ENCODE results near the gene MMP25. TPM values are rescaled to one million over a fixed set of nuclear protein-coding genes. Genes with fewer than 3 reads are reported as not detected.
"Not testable (repeated sequence)": the region's sequence is repeated elsewhere in the genome, so short reads cannot be mapped to it uniquely, and the experiment has no call there.

The MMP25 gene
- total RNA-seq, 1 experiment from 2014 or later, result 0.51 TPM

DNA sequence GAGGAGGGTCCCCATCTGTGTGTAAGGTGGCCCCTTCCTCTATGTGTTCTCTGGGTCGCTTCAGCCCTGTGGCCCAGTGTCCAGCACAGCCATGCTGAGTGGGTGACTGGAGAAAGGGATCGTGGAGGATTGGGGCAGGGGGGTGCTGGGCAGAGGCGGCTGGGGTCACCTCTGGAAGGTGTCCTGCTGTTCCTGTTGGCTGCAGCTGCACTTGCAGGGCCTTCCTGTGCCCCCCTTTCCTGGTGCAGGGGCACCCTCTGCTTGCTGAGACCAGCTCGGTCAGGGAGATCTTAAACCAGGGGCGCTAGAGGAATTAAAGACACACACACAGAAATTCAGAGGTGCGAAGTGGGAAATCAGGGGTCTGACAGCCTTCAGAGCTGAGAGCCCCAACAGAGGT lies 30.2 kb downstream of the MMP25 start:
- ATAC-seq (no peak), DNase-seq (no peak)
- Histone ChIP-seq H3K9me2 (replicated peaks; ENCODE audit: low read length) (no peaks in the 10 kb centered on the region), H3K27ac (ENCODE audit: low read length) (no peak overlapping the region), H4K20me1 (ENCODE audit: low read length) (no peaks in the 10 kb centered on the region), H3K79me2 (ENCODE audit: low read length) (no peaks in the 10 kb centered on the region), H3K4me3 (ENCODE audit: low read length) (no peak overlapping the region), H2AFZ (ENCODE audit: low read length) (no peak overlapping the region), H3K27me3 (ENCODE audit: low read length) (no peaks in the 10 kb centered on the region), H3K4me2 (ENCODE audit: low read length) (no peak overlapping the region), H3K9ac (ENCODE audit: low read length) (no peak overlapping the region), H3K36me3 (ENCODE audit: low read depth, low read length) (no peaks in the 10 kb centered on the region), H3K4me1 (ENCODE audit: insufficient read depth, low read length) (no peaks in the 10 kb centered on the region), H3K9me3 (ENCODE audit: low read length) (no peaks in the 10 kb centered on the region), H3F3A (ENCODE audit: low read length, unreplicated experiment) (no peaks in the 10 kb centered on the region)
- ChIA-PET CTCF (no interaction called here), POLR2A (ENCODE audit: unreplicated experiment) (no interaction called here)
- intact Hi-C loops (cut with micrococcal nuclease), result no loop called here
- TF ChIP-seq EZH2 (IDR thresholded peaks at IDR 0.05; ENCODE audit: low read length, unreplicated experiment), result no peak
- TF ChIP-seq EZH2phosphoT487 (IDR thresholded peaks at IDR 0.05; ENCODE audit: borderline replicate concordance, low read length), result no peak
- TF ChIP-seq, protein P1, sequence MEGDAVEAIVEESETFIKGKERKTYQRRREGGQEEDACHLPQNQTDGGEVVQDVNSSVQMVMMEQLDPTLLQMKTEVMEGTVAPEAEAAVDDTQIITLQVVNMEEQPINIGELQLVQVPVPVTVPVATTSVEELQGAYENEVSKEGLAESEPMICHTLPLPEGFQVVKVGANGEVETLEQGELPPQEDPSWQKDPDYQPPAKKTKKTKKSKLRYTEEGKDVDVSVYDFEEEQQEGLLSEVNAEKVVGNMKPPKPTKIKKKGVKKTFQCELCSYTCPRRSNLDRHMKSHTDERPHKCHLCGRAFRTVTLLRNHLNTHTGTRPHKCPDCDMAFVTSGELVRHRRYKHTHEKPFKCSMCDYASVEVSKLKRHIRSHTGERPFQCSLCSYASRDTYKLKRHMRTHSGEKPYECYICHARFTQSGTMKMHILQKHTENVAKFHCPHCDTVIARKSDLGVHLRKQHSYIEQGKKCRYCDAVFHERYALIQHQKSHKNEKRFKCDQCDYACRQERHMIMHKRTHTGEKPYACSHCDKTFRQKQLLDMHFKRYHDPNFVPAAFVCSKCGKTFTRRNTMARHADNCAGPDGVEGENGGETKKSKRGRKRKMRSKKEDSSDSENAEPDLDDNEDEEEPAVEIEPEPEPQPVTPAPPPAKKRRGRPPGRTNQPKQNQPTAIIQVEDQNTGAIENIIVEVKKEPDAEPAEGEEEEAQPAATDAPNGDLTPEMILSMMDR (conservative IDR thresholded peaks at IDR 0.05; ENCODE audit: low read depth, low read length), result no peak
- BruUV-seq (replicated peaks), result no TSS peak

DNA sequence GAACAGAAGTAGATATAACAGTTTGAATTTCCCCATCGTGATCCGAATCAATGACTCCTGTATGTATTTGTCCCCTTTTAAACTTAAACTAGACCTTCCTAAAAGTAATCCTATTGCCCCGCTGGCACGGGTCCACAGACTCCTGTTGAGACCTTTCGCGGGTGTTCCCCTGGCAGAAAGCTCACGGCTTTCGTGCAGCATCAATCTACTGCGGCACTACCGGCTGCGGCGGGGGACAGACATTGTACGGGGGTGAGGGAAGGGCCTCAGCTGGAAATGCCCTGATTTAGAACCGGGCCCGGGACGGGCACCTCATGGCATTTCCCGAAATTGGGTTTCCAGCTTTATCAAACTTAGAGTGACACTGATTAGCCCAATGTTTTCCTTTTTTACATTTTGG lies 33.7 kb downstream of the MMP25 start:
- DNase-seq (no peak), ATAC-seq (no peak)
- H3K27me3 ChIP-seq (ENCODE audit: low read length), result no peaks in the 10 kb centered on the region
- H3K9me2 ChIP-seq (replicated peaks; ENCODE audit: low read length), result no peaks in the 10 kb centered on the region
- intact Hi-C loops (cut with micrococcal nuclease), result no loop called here
- no peaks in the 10 kb centered on the region for H3K4me1 ChIP-seq (ENCODE audit: insufficient read depth, low read length)
- H3K9me3 ChIP-seq (ENCODE audit: low read length), result no peaks in the 10 kb centered on the region
- no peaks in the 10 kb centered on the region for H3F3A ChIP-seq (ENCODE audit: low read length, unreplicated experiment)
- H3K27ac ChIP-seq (ENCODE audit: low read length), result no peak overlapping the region
- no TSS peak for BruUV-seq (replicated peaks)
- ChIA-PET CTCF (no interaction called here), POLR2A (ENCODE audit: unreplicated experiment) (no interaction called here)
- no peak overlapping the region for H3K4me2 ChIP-seq (ENCODE audit: low read length)
- H4K20me1 ChIP-seq (ENCODE audit: low read length), result no peaks in the 10 kb centered on the region
- no peak overlapping the region for H2AFZ ChIP-seq (ENCODE audit: low read length)
- no peak overlapping the region for H3K9ac ChIP-seq (ENCODE audit: low read length)
- no peaks in the 10 kb centered on the region for H3K36me3 ChIP-seq (ENCODE audit: low read depth, low read length)
- H3K79me2 ChIP-seq (ENCODE audit: low read length), result no peaks in the 10 kb centered on the region
- H3K4me3 ChIP-seq (ENCODE audit: low read length), result no peak overlapping the region
- TF ChIP-seq, protein P1 (conservative IDR thresholded peaks at IDR 0.05; ENCODE audit: low read depth, low read length), result no peak
- TF ChIP-seq EZH2phosphoT487 (IDR thresholded peaks at IDR 0.05; ENCODE audit: borderline replicate concordance, low read length), result no peak

DNA sequence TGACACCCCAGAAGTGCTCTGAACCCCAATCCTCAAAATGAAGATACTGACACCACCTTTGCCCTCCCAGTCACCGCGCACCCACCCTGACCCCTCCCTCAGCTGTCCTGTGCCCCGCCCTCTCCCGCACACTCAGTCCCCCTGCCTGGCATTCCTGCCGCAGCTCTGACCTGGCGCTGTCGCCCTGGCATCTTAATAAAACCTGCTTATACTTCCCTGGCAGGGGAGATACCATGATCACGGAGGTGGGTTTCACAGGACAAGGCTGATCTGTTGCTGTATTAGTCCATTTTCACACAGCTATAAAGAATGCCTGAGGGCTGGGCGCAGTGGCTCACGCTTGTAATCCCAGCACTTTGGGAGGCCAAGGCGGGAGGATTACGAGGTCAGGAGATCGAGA lies 35.6 kb downstream of the MMP25 start:
- DNase-seq; BruUV-seq (replicated peaks); H3F3A ChIP-seq (ENCODE audit: low read length, unreplicated experiment); H3K36me3 ChIP-seq (ENCODE audit: low read depth, low read length); H3K4me3 ChIP-seq (ENCODE audit: low read length); H3K27ac ChIP-seq (ENCODE audit: low read length); H4K20me1 ChIP-seq (ENCODE audit: low read length); H3K9me3 ChIP-seq (ENCODE audit: low read length); H3K79me2 ChIP-seq (ENCODE audit: low read length); H3K9me2 ChIP-seq (replicated peaks; ENCODE audit: low read length); H3K27me3 ChIP-seq (ENCODE audit: low read length); H3K4me2 ChIP-seq (ENCODE audit: low read length); intact Hi-C loops (cut with micrococcal nuclease); H3K9ac ChIP-seq (ENCODE audit: low read length); H3K4me1 ChIP-seq (ENCODE audit: insufficient read depth, low read length); ATAC-seq; POLR2A ChIA-PET (ENCODE audit: unreplicated experiment); H2AFZ ChIP-seq (ENCODE audit: low read length): not testable (repeated sequence)
- CTCF ChIA-PET, result interaction anchor here (0.6 kb wide), 1 partner anchor 185 kb away, joined by 3 read pairs; no protein-coding TSS in a partner anchor

DNA sequence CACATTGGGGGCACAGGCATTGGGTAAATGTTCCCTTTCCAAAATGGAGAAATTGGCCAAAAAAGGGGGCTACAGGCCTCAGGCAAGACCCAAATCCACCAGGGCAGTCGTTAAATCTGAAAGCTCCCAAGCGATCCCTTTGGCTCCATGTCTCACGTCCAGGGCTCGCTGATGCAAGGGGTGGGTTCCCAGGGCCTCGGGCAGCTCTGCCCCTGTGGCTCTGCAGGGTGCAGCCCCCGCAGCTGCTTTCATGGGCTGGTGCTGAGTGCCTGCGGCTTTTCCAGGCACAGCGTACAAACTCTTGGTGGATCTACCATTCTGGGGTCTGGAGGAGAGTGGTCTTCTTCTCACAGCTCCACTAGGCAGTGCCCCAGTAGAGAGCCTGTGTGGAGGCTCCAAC lies 37.0 kb downstream of the MMP25 start:
- BruUV-seq (replicated peaks); H2AFZ ChIP-seq (ENCODE audit: low read length); H3K9me3 ChIP-seq (ENCODE audit: low read length); H3K4me1 ChIP-seq (ENCODE audit: insufficient read depth, low read length); DNase-seq; CTCF ChIA-PET; ATAC-seq; H3K27me3 ChIP-seq (ENCODE audit: low read length); H3K36me3 ChIP-seq (ENCODE audit: low read depth, low read length); H3K4me3 ChIP-seq (ENCODE audit: low read length); intact Hi-C loops (cut with micrococcal nuclease); H3K4me2 ChIP-seq (ENCODE audit: low read length); H3K9me2 ChIP-seq (replicated peaks; ENCODE audit: low read length); H4K20me1 ChIP-seq (ENCODE audit: low read length); POLR2A ChIA-PET (ENCODE audit: unreplicated experiment); H3K79me2 ChIP-seq (ENCODE audit: low read length); H3K9ac ChIP-seq (ENCODE audit: low read length); H3F3A ChIP-seq (ENCODE audit: low read length, unreplicated experiment); H3K27ac ChIP-seq (ENCODE audit: low read length): not testable (repeated sequence)

Data from PC-3 (cell line).